GM13977 (cell line): ENCODE measurements around the gene TOP2B.

ENCODE experiments used
- DNase-seq: peaks from one replicate; pipeline ENCODE4 v3.0.0; 2012; ENCODE audit warnings: low spot score
- in situ Hi-C: fragments of 300-500 bp; cut with MboI; formaldehyde crosslinking; loops from one replicate; pipeline ENCODE4 v1.12.0; 2022; ENCODE audit warnings: low sequenced_read_pairs, low pct_unique_long_range_greater_than_20kb, mixed read lengths, inconsistent platforms; ENCODE audit not compliant: unreplicated experiment
- TF ChIP-seq, protein P1 (sequence below): IDR thresholded peaks from 2 replicates; pipeline ENCODE4 v1.5.1; 2012; ENCODE audit warnings: mild to moderate bottlenecking, control low read depth; ENCODE audit not compliant: insufficient read depth; ENCODE audit errors: extremely low read depth, missing control alignments

The TOP2B gene

DNA sequence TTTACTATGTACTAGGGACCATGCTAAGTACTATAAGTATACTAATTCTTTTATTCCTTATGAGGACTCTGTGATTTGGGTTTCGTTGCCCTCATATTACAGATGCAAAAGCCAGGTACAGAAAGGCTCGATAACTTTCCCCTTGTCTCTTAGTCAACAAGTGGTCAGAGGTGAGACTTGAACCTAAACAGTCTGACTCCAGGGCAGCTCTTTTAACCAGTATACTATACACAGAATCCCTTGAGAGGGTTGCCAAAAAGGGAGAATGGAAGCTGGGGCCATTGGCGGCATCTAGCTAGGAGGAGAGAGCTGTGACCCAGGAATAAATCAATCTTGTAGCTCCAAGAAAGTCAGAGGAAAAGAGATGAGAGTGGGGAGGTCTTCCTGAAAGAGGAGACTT lies 92.4 kb downstream of the TOP2B start:
- TF ChIP-seq, protein P1, sequence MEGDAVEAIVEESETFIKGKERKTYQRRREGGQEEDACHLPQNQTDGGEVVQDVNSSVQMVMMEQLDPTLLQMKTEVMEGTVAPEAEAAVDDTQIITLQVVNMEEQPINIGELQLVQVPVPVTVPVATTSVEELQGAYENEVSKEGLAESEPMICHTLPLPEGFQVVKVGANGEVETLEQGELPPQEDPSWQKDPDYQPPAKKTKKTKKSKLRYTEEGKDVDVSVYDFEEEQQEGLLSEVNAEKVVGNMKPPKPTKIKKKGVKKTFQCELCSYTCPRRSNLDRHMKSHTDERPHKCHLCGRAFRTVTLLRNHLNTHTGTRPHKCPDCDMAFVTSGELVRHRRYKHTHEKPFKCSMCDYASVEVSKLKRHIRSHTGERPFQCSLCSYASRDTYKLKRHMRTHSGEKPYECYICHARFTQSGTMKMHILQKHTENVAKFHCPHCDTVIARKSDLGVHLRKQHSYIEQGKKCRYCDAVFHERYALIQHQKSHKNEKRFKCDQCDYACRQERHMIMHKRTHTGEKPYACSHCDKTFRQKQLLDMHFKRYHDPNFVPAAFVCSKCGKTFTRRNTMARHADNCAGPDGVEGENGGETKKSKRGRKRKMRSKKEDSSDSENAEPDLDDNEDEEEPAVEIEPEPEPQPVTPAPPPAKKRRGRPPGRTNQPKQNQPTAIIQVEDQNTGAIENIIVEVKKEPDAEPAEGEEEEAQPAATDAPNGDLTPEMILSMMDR = no peak
- DNase-seq = no peak
- in situ Hi-C loops = no loop called here

DNA sequence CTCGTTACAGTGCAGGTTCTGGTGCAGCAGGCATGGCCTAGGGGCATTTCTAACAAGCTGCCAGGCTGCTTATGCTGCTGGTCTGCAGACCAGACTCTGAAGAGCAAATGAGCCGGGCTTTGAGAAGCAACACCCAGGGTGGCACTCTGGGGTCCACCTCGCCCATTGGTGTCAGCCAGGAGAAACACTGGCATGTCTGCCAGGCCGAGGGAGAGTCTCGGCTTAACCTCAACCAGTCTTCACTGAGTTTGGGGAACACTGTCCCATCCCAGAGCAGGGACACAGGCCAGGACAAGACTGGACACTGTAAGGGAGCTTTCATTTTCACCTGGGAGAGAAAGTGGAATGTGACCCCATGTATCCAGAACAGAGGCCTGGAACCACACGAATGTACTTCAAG lies 93.4 kb downstream of the TOP2B start:
- TF ChIP-seq, protein P1 = no peak
- in situ Hi-C loops = no loop called here
- no peak for DNase-seq

DNA sequence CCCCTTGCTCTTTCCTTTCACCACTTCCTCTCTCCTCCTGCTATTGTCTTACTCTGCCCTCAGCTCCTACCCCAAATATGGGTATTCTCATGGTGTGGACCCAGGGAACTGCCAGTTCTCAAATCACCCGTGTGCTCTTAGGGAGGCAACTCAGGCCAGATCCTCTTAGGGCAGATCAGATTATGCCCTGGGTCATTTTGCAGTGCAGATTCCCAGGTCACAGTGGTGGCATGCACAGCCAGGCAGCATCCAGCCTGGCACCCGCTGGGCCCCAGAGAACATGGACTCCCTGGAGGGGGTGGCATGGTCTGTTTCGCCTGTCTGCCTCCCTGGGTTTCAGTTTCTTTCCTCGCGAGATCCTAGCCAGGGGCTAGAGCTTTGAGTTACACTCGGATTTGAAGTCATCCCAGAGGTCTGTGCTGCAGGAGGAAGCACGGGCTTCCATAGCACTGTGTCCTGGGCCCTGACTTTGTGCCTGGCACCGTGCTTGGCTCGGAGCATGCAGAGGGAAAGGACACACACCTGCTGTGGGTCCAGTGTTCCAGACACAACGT lies 96.1 kb downstream of the TOP2B start:
- TF ChIP-seq, protein P1 = no peak
- no peak for DNase-seq
- in situ Hi-C loops = no loop called here

DNA sequence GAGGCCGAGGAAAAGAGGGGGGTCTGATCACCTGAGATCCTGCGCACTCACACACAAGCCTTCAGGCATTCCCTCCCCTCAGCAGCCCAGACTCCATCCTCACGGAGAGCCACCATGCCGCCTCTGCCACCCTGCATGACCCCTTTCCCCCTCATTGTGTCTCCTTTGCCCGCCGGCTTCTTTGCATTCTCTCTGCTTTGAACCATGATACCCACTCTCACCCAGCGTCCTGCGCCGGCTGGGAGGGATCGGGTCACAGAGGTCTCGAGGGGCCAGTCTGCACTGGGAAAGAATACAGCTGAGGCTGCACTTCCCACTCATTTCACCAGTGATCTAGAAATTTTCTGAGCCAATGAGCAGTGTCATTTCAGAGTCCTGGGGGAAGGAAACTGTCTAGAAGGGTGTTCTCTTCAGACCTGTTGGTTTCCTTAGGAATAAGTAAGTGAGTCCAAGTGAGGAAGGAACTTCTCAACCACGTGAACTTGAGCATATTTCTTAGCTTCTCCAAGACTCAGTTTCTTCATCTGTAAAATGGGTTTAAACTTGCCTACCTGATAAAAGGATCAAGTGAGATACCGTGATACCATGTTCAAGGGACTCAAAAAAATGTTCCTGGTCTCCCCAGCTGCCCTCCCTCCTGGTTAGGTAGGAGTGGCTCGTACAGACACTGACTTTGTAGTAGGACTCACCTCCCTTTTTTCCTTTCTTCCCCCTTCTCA lies 96.7 kb downstream of the TOP2B start:
- in situ Hi-C loops = no loop called here
- TF ChIP-seq, protein P1 = no peak
- DNase-seq = no peak

DNA sequence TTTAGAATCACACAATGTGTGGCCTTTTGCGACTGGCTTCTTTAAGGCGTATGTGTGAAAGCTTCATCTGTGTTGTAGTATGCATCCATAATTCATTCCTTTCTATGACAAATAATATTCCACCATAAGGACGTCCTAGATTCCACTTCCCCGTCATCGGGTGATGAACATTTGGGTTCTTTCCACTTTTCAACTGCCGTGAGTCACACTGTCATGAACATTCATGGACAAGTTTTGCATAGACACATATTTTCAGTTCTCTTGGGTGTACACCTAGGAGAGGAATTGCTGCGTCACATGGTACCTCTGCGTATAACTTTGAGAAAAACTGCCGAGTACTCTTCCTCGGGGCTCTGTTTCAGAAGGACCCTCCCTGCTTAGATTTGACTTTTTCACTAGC lies 97.3 kb downstream of the TOP2B start:
- in situ Hi-C loops = no loop called here
- no peak for DNase-seq
- TF ChIP-seq, protein P1 = no peak

DNA sequence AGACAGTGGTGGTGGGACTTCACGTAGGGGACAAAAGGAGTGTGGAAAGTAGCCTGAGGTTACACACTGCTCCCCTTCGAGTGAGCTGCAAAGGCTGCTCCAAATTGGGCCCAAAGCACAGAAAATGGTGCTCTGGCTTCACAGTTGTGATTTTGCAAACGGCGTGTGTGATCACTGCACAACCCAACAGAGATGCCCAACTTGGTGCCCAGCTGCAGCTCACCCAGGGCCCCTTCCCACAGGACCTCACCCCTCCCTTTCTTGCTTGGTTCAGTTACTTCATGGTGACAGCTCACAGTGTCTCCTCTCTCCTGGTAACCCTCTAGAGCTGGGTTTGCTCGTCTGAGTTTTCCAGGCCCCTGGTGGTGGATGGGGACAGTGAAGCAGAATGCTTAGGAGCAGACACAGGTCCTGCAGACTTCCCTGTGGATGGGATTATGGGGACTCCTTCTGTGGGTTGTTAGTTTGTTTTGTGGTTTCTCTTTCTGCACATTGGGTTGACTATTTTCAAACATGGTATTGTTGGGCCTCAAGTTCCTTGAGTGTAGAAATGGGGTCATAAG lies 98.3 kb downstream of the TOP2B start:
- in situ Hi-C loops = no loop called here
- TF ChIP-seq, protein P1 = no peak
- no peak for DNase-seq
